Keratinocyte (primary cell): ENCODE data around the gene NAIF1. TPM values are rescaled to one million over a fixed set of nuclear protein-coding genes. Genes with fewer than 3 reads are reported as not detected.

Experiments
- DNase-seq: peaks from one replicate; pipeline ENCODE4 v3.0.0-alpha.2; 2011; ENCODE audit warnings: low read depth, missing footprints, low spot score
- FAIRE-seq: peaks from 2 replicates; lab custom pipeline; 2011; peaks lifted over from hg19 to GRCh38; lab: Jason Lieb, UNC
- H2AFZ ChIP-seq: 2 replicates; pipeline ENCODE4 v1.6.0; 2012; ENCODE audit warnings: low read length, control low read depth, inconsistent platforms; ENCODE audit not compliant: control insufficient read depth
- H3K27ac ChIP-seq: 2 replicates; pipeline ENCODE4 v1.5.1; 2011; ENCODE audit warnings: low read length; ENCODE audit not compliant: control insufficient read depth, insufficient read depth
- H3K27me3 ChIP-seq: 3 replicates; pipeline ENCODE4 v1.6.0; 2011; ENCODE audit warnings: low read length; ENCODE audit not compliant: control insufficient read depth, insufficient read depth; ENCODE audit errors: extremely low read depth
- H3K36me3 ChIP-seq, 2 experiments: 2 replicates in 1 of 2; 3 replicates in 1 of 2; pipeline ENCODE4 v1.5.1; 2011; ENCODE audit warnings: low read length in 2 of 2, mild to moderate bottlenecking in 1 of 2; ENCODE audit not compliant: control insufficient read depth in 2 of 2, insufficient read depth in 2 of 2; ENCODE audit errors: extremely low read depth in 1 of 2
- H3K4me1 ChIP-seq: 3 replicates; pipeline ENCODE4 v1.5.1; 2011; ENCODE audit warnings: low read length; ENCODE audit not compliant: control insufficient read depth, insufficient read depth; ENCODE audit errors: extremely low read depth
- H3K4me2 ChIP-seq: 3 replicates; pipeline ENCODE4 v1.6.0; 2011; ENCODE audit warnings: low read depth, low read length; ENCODE audit not compliant: control insufficient read depth, insufficient read depth; ENCODE audit errors: extremely low read depth
- H3K4me3 ChIP-seq, 3 experiments: fragments of 200-600 bp in 1 of 3; sonication (generic) in 1 of 3; 2 replicates in 2 of 3; 3 replicates in 1 of 3; pipeline ENCODE4 v1.5.1; 2011 to 2016; ENCODE audit warnings: low read length in 3 of 3, mild to moderate bottlenecking in 3 of 3, control low read depth in 2 of 3, inconsistent platforms in 1 of 3, low read depth in 1 of 3, mixed read lengths in 1 of 3, mixed run types in 1 of 3, moderate library complexity in 1 of 3; ENCODE audit not compliant: control insufficient read depth in 2 of 3, insufficient read depth in 2 of 3; ENCODE audit errors: extremely low read depth in 1 of 3
- H3K79me2 ChIP-seq: 2 replicates; pipeline ENCODE4 v1.6.0; 2012; ENCODE audit warnings: low read length; ENCODE audit not compliant: control insufficient read depth, insufficient read depth
- H3K9ac ChIP-seq: 3 replicates; pipeline ENCODE4 v1.6.0; 2011; ENCODE audit warnings: low read length; ENCODE audit not compliant: control insufficient read depth, insufficient read depth; ENCODE audit errors: extremely low read depth
- H3K9me1 ChIP-seq: 3 replicates; pipeline ENCODE4 v1.6.0; 2011; ENCODE audit warnings: low read length; ENCODE audit not compliant: control insufficient read depth, insufficient read depth; ENCODE audit errors: extremely low read depth
- H3K9me3 ChIP-seq: 2 replicates; pipeline ENCODE4 v1.5.1; 2012; ENCODE audit warnings: low read depth, low read length; ENCODE audit not compliant: control insufficient read depth
- H4K20me1 ChIP-seq: 3 replicates; pipeline ENCODE4 v1.6.0; 2011; ENCODE audit warnings: low read length; ENCODE audit not compliant: control insufficient read depth, insufficient read depth; ENCODE audit errors: extremely low read depth
- CTCF ChIP-seq, 3 experiments: IDR thresholded peaks in 1 of 3; conservative IDR thresholded peaks in 1 of 3; optimal IDR thresholded peaks in 1 of 3; 2 replicates in 2 of 3; 3 replicates in 1 of 3; pipeline versions ENCODE3 to v1.5.1; 2011; ENCODE audit warnings: low read length in 3 of 3, mild to moderate bottlenecking in 3 of 3, moderate library complexity in 2 of 3, control low read depth in 1 of 3, inconsistent platforms in 1 of 3; ENCODE audit not compliant: insufficient read depth in 2 of 3; ENCODE audit errors: extremely low read depth in 1 of 3
- EZH2 ChIP-seq: IDR thresholded peaks from one replicate; pipeline ENCODE4 v1.6.1; 2012; ENCODE audit warnings: inconsistent platforms, mild to moderate bottlenecking, low read length, moderate library complexity
- dilution Hi-C: fragments of 300-500 bp; cut with MboI; formaldehyde crosslinking; loops from one replicate; pipeline ENCODE4 v1.7.0; 2020; ENCODE audit warnings: low sequenced_read_pairs; ENCODE audit not compliant: extremely low pct_ligation_motif_present
- polyA plus RNA-seq, 5 experiments: library from polyadenylated mRNA; depleted of rRNA in 3 of 5; stranded (reverse) in 3 of 5; stranded (forward) in 1 of 5; unstranded in 1 of 5; fragments of >200 nt; gene quantifications; 1 replicate in 1 of 5; 2 replicates in 3 of 5; 3 replicates in 1 of 5; pipeline versions ENCODE4 v1.2.1 to v1.2.3, GENCODE V29; 2011 to 2012; ENCODE audit warnings: missing spikeins in 2 of 5, low read depth in 1 of 5, low replicate concordance in 1 of 5

The NAIF1 gene
- polyA plus RNA-seq, 1 donor (not counting 4 experiments of a cell fraction or from before 2014, with no cell fraction given), result 6.3 TPM

GRCh38 chr9:128093011-128093410 is 25.9 kb upstream of the NAIF1 start:
- no peak overlapping the region for H3K9ac ChIP-seq
- peaks cover 5% of the 10 kb centered on the region for H4K20me1 ChIP-seq
- no peak for DNase-seq
- peaks cover 0 to 2% of the 10 kb centered on the region in 2 experiments for H3K36me3 ChIP-seq
- H3K27ac ChIP-seq, result no peak overlapping the region
- FAIRE-seq, result no peak
- H3K27me3 ChIP-seq, result no peaks in the 10 kb centered on the region
- peaks cover 15% of the 10 kb centered on the region for H3K79me2 ChIP-seq
- dilution Hi-C loops, result no loop called here
- no peaks in the 10 kb centered on the region for H3K9me1 ChIP-seq
- no peak overlapping the region for H3K4me3 ChIP-seq
- H3K4me2 ChIP-seq, result no peak overlapping the region
- H2AFZ ChIP-seq, result no peak overlapping the region
- TF ChIP-seq EZH2, result no peak
- no peak for TF ChIP-seq CTCF (optimal IDR thresholded peaks at IDR 0.05 in 1 of 3, IDR thresholded peaks at IDR 0.05 in 1 of 3, conservative IDR thresholded peaks at IDR 0.05 in 1 of 3; ENCODE audit: extremely low read depth in 1 of 3, insufficient read depth in 2 of 3, low read length in 3 of 3)
- peaks cover 22% of the 10 kb centered on the region for H3K4me1 ChIP-seq
- no peaks in the 10 kb centered on the region for H3K9me3 ChIP-seq

- dilution Hi-C loops, result no loop called here
- no peak overlapping the region for H3K9ac ChIP-seq
Measured at GRCh38 chr9:128092199-128092977, 25.3 kb upstream of the NAIF1 start.

More at GRCh38 chr9:128092199-128092977, 25.3 kb upstream of the NAIF1 start:
- Histone ChIP-seq H4K20me1 (peaks cover 5% of the 10 kb centered on the region), H3K27me3 (no peaks in the 10 kb centered on the region), H3K27ac (no peak overlapping the region), H3K79me2 (peaks cover 12% of the 10 kb centered on the region), H3K4me2 (no peak overlapping the region), H2AFZ (no peak overlapping the region), H3K4me3 (no peak overlapping the region), H3K9me1 (no peaks in the 10 kb centered on the region), H3K36me3 (peaks cover 0 to 2% of the 10 kb centered on the region in 2 experiments), H3K9me3 (no peaks in the 10 kb centered on the region), H3K4me1 (peaks cover 16% of the 10 kb centered on the region)
- FAIRE-seq (no peak), DNase-seq (no peak)
- TF ChIP-seq EZH2 (no peak), CTCF (optimal IDR thresholded peaks at IDR 0.05 in 1 of 3, IDR thresholded peaks at IDR 0.05 in 1 of 3, conservative IDR thresholded peaks at IDR 0.05 in 1 of 3; ENCODE audit: extremely low read depth in 1 of 3, insufficient read depth in 2 of 3, low read length in 3 of 3) (no peak)
